ENCODE measurements around the gene CEBPE.

DNA sequence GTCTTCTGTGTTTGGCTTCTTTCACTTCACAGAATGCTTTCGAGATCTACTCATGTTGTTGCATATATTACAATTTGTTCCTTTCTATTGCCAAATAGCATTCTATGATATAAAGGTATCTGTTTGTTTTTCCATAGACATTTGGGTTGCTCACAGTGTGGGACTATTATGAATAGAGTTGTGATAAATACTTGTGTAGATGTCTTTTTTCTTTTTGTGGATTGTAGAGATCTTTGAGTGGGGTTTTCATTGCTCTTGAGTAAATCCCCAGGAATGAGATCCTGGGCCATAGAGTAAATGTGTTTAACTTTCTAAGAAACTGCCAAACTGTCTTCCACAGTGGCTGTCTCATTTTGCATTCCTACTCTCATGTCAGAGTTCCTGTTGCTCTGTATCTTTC, 24.9 kb upstream of the CEBPE start:
- TF ChIP-seq, protein P1, sequence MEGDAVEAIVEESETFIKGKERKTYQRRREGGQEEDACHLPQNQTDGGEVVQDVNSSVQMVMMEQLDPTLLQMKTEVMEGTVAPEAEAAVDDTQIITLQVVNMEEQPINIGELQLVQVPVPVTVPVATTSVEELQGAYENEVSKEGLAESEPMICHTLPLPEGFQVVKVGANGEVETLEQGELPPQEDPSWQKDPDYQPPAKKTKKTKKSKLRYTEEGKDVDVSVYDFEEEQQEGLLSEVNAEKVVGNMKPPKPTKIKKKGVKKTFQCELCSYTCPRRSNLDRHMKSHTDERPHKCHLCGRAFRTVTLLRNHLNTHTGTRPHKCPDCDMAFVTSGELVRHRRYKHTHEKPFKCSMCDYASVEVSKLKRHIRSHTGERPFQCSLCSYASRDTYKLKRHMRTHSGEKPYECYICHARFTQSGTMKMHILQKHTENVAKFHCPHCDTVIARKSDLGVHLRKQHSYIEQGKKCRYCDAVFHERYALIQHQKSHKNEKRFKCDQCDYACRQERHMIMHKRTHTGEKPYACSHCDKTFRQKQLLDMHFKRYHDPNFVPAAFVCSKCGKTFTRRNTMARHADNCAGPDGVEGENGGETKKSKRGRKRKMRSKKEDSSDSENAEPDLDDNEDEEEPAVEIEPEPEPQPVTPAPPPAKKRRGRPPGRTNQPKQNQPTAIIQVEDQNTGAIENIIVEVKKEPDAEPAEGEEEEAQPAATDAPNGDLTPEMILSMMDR (IDR thresholded peaks at IDR 0.05), result no peak
- no peak for TF ChIP-seq POLR2AphosphoS5 (IDR thresholded peaks at IDR 0.05)
- no peak for TF ChIP-seq EP300 (IDR thresholded peaks at IDR 0.05)

All from sigmoid colon (tissue), 4 donors.